Activated CD4-positive, alpha-beta T cell treated with anti-CD3 and anti-CD28 coated beads for 36 hours (primary cell): ENCODE results near the gene FCHSD2. TPM values are rescaled to one million over a fixed set of nuclear protein-coding genes. Genes with fewer than 3 reads are reported as not detected.

ENCODE experiments used
- ATAC-seq: fragments of 200-7000 bp; cut with Tn5 transposase; one replicate; pipeline ENCODE4 v1.10.0; 2021; ENCODE audit warnings: mild to moderate bottlenecking, moderate library complexity
- CTCF ChIA-PET: fragments of 350-600 bp; sonication (Branson Sonifier 250); formaldehyde crosslinking; loops from one replicate; lab custom pipeline; 2021; ENCODE audit warnings: antibody characterized with exemption; lab: Charles Lee
- POLR2A ChIA-PET: fragments of 350-600 bp; sonication (Branson Sonifier 250); formaldehyde crosslinking; loops from one replicate; lab custom pipeline; 2021; ENCODE audit warnings: antibody characterized with exemption, inconsistent platforms; lab: Charles Lee
- DNase-seq: peaks from one replicate; pipeline ENCODE4 v3.0.0-alpha.2; 2020
- H3K27ac Mint-ChIP-seq: one replicate; pipeline ENCODE4 v1.8.0; 2021; ENCODE audit warnings: mixed read lengths
- H3K27me3 Mint-ChIP-seq: one replicate; pipeline ENCODE4 v1.8.0; 2021; ENCODE audit warnings: mixed read lengths
- H3K36me3 Mint-ChIP-seq: one replicate; pipeline ENCODE4 v1.8.0; 2021; ENCODE audit warnings: low read depth, mixed read lengths
- H3K4me1 Mint-ChIP-seq: one replicate; pipeline ENCODE4 v1.8.0; 2021; ENCODE audit warnings: mixed read lengths
- H3K4me3 Mint-ChIP-seq: one replicate; pipeline ENCODE4 v1.8.0; 2021; ENCODE audit warnings: mild to moderate bottlenecking, moderate library complexity, mixed read lengths
- H3K9me3 Mint-ChIP-seq: one replicate; pipeline ENCODE4 v1.8.0; 2021; ENCODE audit warnings: low read depth, mixed read lengths
- intact Hi-C, 2 experiments: fragments of 100-400 bp; cut with DNase I in 1 of 2; cut with micrococcal nuclease in 1 of 2; formaldehyde crosslinking; loops; one replicate each; pipeline versions ENCODE4 v1.14.2 to v1.15.1; 2022 to 2024; cut with DNase I, micrococcal nuclease
- total RNA-seq, 2 experiments: library from RNA; stranded (reverse); gene quantifications; one replicate each; pipeline ENCODE4 v1.2.3, GENCODE V29; 2021

FCHSD2 gene
- total RNA-seq, result 10 to 100 TPM; 24.1 to 24.7 TPM

DNA sequence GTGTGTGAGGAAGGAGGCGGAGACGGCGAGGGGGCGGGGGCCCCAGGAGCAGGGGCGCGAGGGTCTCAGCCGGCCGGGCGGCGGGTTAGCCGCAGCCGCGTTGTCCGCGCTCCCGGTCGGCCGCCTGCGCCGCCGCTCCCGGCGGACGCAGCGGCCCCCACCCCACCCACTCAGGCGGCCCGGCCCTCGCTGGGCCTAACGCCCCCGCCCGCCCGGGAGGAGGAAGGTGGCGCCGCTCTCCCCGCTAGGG, at the start of gene FCHSD2:
TSS of gene FCHSD2 (minus strand) at position 191 of the 250 bp plus-strand sequence. CDS start 441 bp downstream, outside the sequence.
- Mint-ChIP-seq H3K27ac (peak within 1 kb of the TSS; percentile 93), H3K36me3 (peaks cover 17% of the 10 kb centered on the region), H3K9me3 (no peaks in the 10 kb centered on the region), H3K4me1 (peaks cover 40% of the 10 kb centered on the region), H3K4me3 (peak within 1 kb of the TSS; percentile 92), H3K27me3 (no peaks in the 10 kb centered on the region)
- DNase-seq, result no peak
- no peak for ATAC-seq
- ChIA-PET CTCF (interaction anchor here (0.5 to 1.9 kb wide), 12 partner anchors 9 to 457 kb away, joined by 3 to 8 read pairs (median 4); partner anchors contain the start of gene STARD10), POLR2A (interaction anchor here (0.8 to 1.7 kb wide), 4 partner anchors 9 to 422 kb away, joined by 4 to 5 read pairs (median 4); no protein-coding TSS in a partner anchor)
- intact Hi-C loops, result loop anchor here (1.0 to 10.0 kb wide), 9 partner anchors 108 to 1027 kb away; partner anchors contain the start of genes ATG16L2 (in 2 of the 2), ANAPC15 (in 1 of the 2), ARAP1 (in 1 of the 2) and FAM168A (in 1 of the 2)

DNA sequence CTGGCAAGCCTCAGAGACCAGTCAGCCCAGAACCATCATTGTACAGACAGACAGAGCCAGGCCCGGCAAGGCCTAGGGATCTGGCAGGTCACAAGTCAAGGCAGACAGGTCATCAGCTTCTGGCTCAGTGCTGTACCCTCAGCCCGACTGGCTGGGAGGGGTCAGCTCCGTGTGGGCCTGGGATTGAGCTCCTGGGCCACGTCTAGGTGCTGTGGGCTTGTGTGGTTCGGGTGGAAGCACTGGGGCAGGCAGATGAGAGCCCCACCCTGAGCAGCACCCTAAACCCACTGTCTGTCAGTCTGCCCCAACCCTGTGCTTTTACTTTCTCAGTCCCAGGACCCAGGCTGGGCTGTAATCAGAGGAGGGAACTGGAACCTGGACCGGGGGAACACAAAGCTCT, 49.0 kb upstream of the FCHSD2 start:
- Mint-ChIP-seq H3K27ac (no peak overlapping the region), H3K27me3 (no peaks in the 10 kb centered on the region), H3K4me1 (no peaks in the 10 kb centered on the region), H3K9me3 (no peaks in the 10 kb centered on the region), H3K4me3 (no peak overlapping the region), H3K36me3 (no peaks in the 10 kb centered on the region)
- intact Hi-C loops, result no loop called here
- no peak for DNase-seq
- POLR2A ChIA-PET, result no interaction called here
- no peak for ATAC-seq
- CTCF ChIA-PET, result interaction anchor here (0.5 to 1.2 kb wide), 4 partner anchors 8 to 353 kb away, joined by 3 to 4 read pairs (median 3); no protein-coding TSS in a partner anchor

DNA sequence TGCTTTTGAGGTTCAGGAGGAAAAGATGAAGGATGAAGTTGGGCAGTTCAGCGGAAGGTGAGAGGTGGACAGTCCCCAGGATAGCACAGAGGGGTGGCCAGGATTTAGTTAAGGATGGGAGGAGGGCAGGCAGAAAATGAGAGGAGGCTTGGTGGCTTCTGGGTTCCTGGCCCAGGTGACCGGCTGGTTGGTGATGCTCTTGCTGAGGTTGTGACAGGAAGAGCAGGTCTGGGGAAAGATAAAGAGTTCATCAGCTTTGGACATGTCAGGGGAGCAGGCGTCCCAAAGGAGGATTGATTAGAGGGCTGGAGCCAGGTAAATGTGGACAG, 48.4 kb upstream of the FCHSD2 start:
- ChIA-PET POLR2A (no interaction called here), CTCF (interaction anchor here (0.6 kb wide), 2 partner anchors 8 to 133 kb away, joined by 3 read pairs; no protein-coding TSS in a partner anchor)
- no peaks in the 10 kb centered on the region for H3K9me3 Mint-ChIP-seq
- H3K36me3 Mint-ChIP-seq, result no peaks in the 10 kb centered on the region
- H3K4me1 Mint-ChIP-seq, result no peaks in the 10 kb centered on the region
- H3K27me3 Mint-ChIP-seq, result no peaks in the 10 kb centered on the region
- intact Hi-C loops, result no loop called here
- H3K27ac Mint-ChIP-seq, result no peak overlapping the region
- ATAC-seq (no peak), DNase-seq (no peak)
- no peak overlapping the region for H3K4me3 Mint-ChIP-seq

DNA sequence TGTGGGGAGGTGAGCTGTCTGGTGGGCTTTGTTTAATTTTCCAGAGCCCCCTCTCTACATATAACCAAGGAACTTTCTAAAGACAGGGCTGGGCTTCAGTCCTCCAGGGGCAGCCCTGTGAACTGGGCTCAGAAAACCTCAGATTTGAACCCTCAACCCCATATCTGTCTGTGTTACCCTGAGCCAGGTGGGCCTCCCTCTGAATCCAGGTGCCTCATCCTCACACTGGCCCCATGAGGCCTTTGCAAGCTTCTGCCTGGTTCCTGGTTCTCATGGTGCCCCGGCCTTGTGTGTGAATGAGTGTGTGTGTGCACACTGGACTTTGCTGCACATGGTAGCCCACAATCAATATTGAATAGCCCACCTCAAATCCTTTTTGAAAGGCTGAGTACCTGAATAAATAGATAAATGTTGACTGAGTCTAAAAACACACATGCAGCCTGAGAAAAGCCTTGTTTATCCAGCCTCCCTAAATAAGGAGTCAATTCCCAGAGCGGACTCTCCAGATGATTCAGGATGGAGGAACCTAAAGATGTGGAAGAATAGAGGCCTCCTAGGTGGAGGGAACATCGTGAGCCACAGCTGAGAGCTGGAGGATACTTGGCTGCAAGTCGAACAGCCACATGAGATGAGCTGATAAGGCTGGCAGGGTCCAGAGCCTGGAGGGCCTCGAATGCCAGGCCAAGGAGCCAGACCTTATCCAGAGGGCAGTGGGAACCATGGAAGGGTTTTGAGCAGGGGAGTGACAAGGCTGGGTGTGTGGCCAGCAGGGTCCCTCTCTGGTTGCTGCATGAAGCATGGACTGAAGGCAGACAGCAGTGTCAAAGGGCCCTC, 47.8 kb upstream of the FCHSD2 start:
- no peaks in the 10 kb centered on the region for H3K9me3 Mint-ChIP-seq
- DNase-seq, result no peak
- ChIA-PET POLR2A (no interaction called here), CTCF (interaction anchor here (0.6 to 1.0 kb wide), 2 partner anchors 12 to 274 kb away, joined by 3 to 5 read pairs; no protein-coding TSS in a partner anchor)
- intact Hi-C loops, result no loop called here
- H3K4me1 Mint-ChIP-seq, result peaks cover 4% of the 10 kb centered on the region
- ATAC-seq, result no peak
- H3K4me3 Mint-ChIP-seq, result no peak overlapping the region
- H3K27me3 Mint-ChIP-seq, result no peaks in the 10 kb centered on the region
- no peaks in the 10 kb centered on the region for H3K36me3 Mint-ChIP-seq
- H3K27ac Mint-ChIP-seq, result no peak overlapping the region

DNA sequence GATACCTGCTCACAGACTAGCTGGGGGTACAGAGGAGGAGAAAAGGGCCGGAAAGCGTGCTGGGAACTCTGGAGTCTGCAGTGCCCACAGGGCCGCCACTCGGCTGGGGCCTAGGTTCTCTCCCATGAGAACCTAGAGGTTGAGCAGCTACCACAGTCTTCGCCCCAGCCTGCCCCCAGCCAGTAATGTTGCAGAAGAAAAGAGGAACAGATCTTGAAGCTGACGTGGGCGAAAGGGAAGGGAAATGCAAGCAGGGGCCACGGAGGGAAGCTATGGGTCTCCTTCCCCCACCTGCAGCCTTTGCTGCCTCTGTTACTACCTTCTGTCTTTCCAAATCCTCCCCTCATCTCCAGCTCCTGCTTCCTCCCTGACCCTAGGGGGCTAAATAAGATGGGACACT, 47.2 kb upstream of the FCHSD2 start:
- Mint-ChIP-seq H3K9me3 (no peaks in the 10 kb centered on the region), H3K4me3 (no peak overlapping the region), H3K27me3 (peaks cover under 1% of the 10 kb centered on the region), H3K27ac (no peak overlapping the region), H3K4me1 (peaks cover 6% of the 10 kb centered on the region), H3K36me3 (no peaks in the 10 kb centered on the region)
- DNase-seq (no peak), ATAC-seq (no peak)
- CTCF ChIA-PET, result interaction anchor here (0.6 to 1.0 kb wide), 2 partner anchors 12 to 274 kb away, joined by 3 to 5 read pairs; no protein-coding TSS in a partner anchor
- POLR2A ChIA-PET, result no interaction called here
- intact Hi-C loops, result no loop called here

DNA sequence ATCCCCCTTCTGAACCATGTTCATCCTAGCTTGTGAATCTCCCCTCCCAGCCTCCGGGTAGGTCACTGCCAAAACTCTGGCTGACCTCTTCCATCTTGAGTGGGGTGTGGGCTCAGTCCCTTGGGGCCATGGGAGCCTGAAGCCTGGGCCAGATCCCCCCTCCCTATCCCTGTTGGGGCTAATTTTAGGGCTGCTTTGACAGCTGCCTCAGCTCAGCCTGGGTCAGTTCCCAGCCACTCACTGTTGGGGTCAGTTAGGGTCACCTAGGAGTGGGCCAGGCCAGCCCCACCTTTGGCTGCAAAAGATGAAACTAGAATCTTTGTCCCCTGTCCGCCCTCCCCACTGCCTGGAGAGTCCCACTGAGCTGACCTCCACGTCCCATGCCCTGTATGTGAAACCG, 46.2 kb upstream of the FCHSD2 start:
- peaks cover 6% of the 10 kb centered on the region for H3K4me1 Mint-ChIP-seq
- H3K27me3 Mint-ChIP-seq, result peaks cover 2% of the 10 kb centered on the region
- intact Hi-C loops, result no loop called here
- no peaks in the 10 kb centered on the region for H3K36me3 Mint-ChIP-seq
- ATAC-seq (no peak), DNase-seq (no peak)
- H3K4me3 Mint-ChIP-seq, result no peak overlapping the region
- POLR2A ChIA-PET, result no interaction called here
- no peak overlapping the region for H3K27ac Mint-ChIP-seq
- H3K9me3 Mint-ChIP-seq, result no peaks in the 10 kb centered on the region
- CTCF ChIA-PET, result interaction anchor here (0.9 to 1.2 kb wide), 2 partner anchors 9 to 10 kb away, joined by 3 to 6 read pairs; no protein-coding TSS in a partner anchor

DNA sequence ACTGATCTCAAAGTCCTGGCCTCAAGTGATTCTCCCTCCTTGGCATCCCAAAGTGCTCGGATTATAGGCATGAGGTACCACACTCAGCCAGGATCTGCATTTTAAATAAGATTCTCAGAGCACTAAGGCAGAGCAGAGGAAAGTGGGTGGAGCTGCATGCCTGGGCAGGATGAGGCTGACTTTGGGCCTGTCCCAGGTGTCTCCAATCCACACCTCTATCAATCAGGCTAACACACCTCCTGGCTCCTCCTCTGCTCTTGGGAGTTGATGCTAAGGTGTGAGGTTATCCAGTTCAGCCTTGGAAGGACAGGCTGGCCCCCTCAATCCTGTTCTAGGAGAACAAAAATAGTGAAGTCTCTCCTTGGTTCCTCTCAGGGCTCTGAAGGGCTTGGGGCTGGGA, 45.7 kb upstream of the FCHSD2 start:
- H3K4me3 Mint-ChIP-seq, result no peak overlapping the region
- no peak overlapping the region for H3K27ac Mint-ChIP-seq
- no peaks in the 10 kb centered on the region for H3K9me3 Mint-ChIP-seq
- ChIA-PET CTCF (interaction anchor here (0.9 to 1.2 kb wide), 2 partner anchors 8 to 10 kb away, joined by 3 to 6 read pairs; no protein-coding TSS in a partner anchor), POLR2A (no interaction called here)
- ATAC-seq, result no peak
- H3K4me1 Mint-ChIP-seq, result peaks cover 6% of the 10 kb centered on the region
- H3K36me3 Mint-ChIP-seq, result no peaks in the 10 kb centered on the region
- DNase-seq, result no peak
- intact Hi-C loops, result no loop called here
- peaks cover 2% of the 10 kb centered on the region for H3K27me3 Mint-ChIP-seq

DNA sequence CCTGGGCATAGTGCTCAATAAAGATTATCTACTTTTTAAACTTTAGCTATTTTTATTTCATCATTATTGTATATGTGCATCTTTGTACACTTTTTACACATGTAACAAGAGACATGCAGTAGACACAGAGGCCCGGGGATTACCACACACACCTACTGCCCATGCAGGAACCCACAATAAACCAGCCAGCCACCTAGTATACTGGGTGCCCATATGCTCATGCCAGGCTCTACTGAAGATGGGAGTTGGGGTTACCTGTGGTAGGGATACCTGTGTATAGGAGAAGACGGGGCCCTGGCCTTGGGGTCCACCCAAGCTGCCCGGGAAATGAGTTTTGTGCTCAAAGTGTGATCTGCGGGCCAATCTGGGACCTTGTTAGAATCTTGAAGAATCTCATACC, 44.8 kb upstream of the FCHSD2 start:
- ATAC-seq, result no peak
- POLR2A ChIA-PET, result no interaction called here

DNA sequence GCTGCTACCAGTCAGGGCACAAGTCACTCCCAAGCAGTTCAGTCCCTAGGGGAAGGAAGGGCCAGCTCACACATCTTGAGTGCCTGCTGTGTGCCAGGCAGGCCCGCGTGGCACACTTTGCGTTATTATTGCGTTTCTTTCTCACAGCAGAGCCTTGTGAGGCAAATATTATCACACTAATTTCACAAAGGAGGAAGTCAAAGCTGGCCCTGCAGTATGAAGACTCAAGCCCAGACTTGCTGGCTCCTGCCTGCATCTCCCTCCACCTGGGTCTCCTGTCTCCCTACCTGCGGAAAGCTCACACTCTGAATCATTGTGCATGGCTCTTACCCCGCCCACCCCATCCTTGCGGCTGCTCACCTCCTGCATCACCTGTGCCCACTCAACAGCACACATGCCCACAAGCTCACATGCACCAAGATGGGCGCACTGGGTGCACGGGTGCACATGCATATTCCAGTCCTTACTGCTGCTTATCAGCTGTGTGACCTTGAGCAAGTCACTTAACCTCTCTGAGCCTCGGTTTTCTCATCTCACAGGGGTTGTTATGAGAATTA, 44.3 kb upstream of the FCHSD2 start:
- Mint-ChIP-seq H3K36me3 (no peaks in the 10 kb centered on the region), H3K4me3 (no peak overlapping the region), H3K27ac (no peak overlapping the region), H3K27me3 (peaks cover 2% of the 10 kb centered on the region), H3K9me3 (no peaks in the 10 kb centered on the region), H3K4me1 (peaks cover 6% of the 10 kb centered on the region)
- ATAC-seq, result no peak
- DNase-seq, result no peak
- ChIA-PET POLR2A (no interaction called here), CTCF (interaction anchor here (0.6 to 2.4 kb wide), 18 partner anchors 18 to 770 kb away, joined by 3 to 8 read pairs (median 4); no protein-coding TSS in a partner anchor)
- intact Hi-C loops, result no loop called here

More for the DNA sequence above, 44.8 kb upstream of the FCHSD2 start:
- Mint-ChIP-seq H3K4me3 (no peak overlapping the region), H3K27ac (no peak overlapping the region), H3K36me3 (no peaks in the 10 kb centered on the region), H3K27me3 (peaks cover 2% of the 10 kb centered on the region), H3K9me3 (no peaks in the 10 kb centered on the region), H3K4me1 (peaks cover 6% of the 10 kb centered on the region)
- intact Hi-C loops, result no loop called here
- no peak for DNase-seq
- CTCF ChIA-PET, result interaction anchor here (0.6 to 2.4 kb wide), 11 partner anchors 9 to 260 kb away, joined by 3 to 8 read pairs (median 5); no protein-coding TSS in a partner anchor

DNA sequence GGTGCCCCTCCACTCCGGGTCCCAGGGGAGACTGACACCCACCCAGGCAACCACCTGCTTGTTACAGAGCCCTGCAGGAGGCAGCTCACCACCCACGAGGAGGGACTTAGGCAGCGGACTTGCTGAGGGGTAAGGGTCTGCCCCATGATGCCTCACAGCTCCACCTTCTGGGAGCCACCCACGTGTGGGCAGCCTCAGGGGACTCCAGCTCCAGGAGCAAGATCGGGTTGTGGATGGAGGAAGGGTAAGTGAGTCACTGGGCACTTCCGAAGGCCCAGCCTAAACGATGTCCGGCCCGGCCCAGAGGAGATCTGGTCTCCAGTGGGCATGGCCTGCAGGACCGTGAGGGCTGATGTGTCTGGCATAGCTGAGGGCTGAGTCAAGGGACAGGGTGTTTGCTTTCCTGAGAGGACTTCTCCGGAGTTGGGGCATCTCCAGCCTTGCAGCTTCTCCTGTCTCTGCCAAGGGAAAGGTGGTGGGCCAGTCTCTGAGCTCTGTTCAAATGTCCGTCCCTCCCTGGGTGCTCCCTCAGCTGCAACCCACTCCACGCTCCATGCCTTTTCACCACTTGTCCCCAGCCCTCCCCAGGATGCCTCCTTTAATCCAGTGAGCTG, 43.7 kb upstream of the FCHSD2 start:
- H3K4me3 Mint-ChIP-seq, result no peak overlapping the region
- peaks cover 6% of the 10 kb centered on the region for H3K4me1 Mint-ChIP-seq
- intact Hi-C loops, result loop anchor here (1.0 kb wide), 3 partner anchors 52 to 104 kb away; no protein-coding TSS in a partner anchor
- H3K27ac Mint-ChIP-seq, result no peak overlapping the region
- DNase-seq, result no peak
- H3K9me3 Mint-ChIP-seq, result no peaks in the 10 kb centered on the region
- ChIA-PET CTCF (interaction anchor here (0.6 to 2.4 kb wide), 21 partner anchors 17 to 770 kb away, joined by 3 to 9 read pairs (median 4); no protein-coding TSS in a partner anchor), POLR2A (no interaction called here)
- peaks cover 2% of the 10 kb centered on the region for H3K27me3 Mint-ChIP-seq
- H3K36me3 Mint-ChIP-seq, result no peaks in the 10 kb centered on the region
- no peak for ATAC-seq
